HepG2 (cell line): ENCODE data around the gene ZNF444. TPM values are rescaled to one million over a fixed set of nuclear protein-coding genes. Genes with fewer than 3 reads are reported as not detected.
A peak's percentile ranks its signal among the peaks of the same experiment; 100 is the strongest.

Experiments
- CHCHD3 ChIP-seq: sonication (generic); formaldehyde crosslinking; IDR thresholded peaks from 2 replicates; pipeline ENCODE4 v1.8.0; 2022; ENCODE audit warnings: mild to moderate bottlenecking, missing genetic modification reagents, moderate library complexity
- EHMT2 ChIP-seq: fragments of 200-600 bp; sonication (generic); IDR thresholded peaks from 2 replicates; pipeline ENCODE4 v1.7.0; 2017; ENCODE audit warnings: antibody characterized with exemption, low read depth, low read length, borderline replicate concordance
- EP300 ChIP-seq, 3 experiments: sonication (generic) in 1 of 3; formaldehyde crosslinking in 1 of 3; IDR thresholded peaks; 2 replicates each; pipeline versions ENCODE4 v1.5.1 to v1.6.1; 2011 to 2020; ENCODE audit warnings: low read depth in 2 of 3, low read length in 2 of 3, borderline replicate concordance in 1 of 3, improper control_type of control experiment in 1 of 3, mild to moderate bottlenecking in 1 of 3, missing genetic modification reagents in 1 of 3, moderate library complexity in 1 of 3
- MED8 ChIP-seq: sonication (generic); formaldehyde crosslinking; IDR thresholded peaks from 2 replicates; pipeline ENCODE4 v1.8.1; 2023; ENCODE audit warnings: mild to moderate bottlenecking, missing genetic modification reagents; ENCODE audit not compliant: insufficient replicate concordance
- MIXL1 ChIP-seq: IDR thresholded peaks from 2 replicates; pipeline ENCODE4 v1.6.1; 2016
- NCOA2 ChIP-seq: sonication (generic); formaldehyde crosslinking; IDR thresholded peaks from 2 replicates; pipeline ENCODE4 v1.8.0; 2022; ENCODE audit warnings: inconsistent platforms
- PHF8 ChIP-seq: sonication (generic); formaldehyde crosslinking; IDR thresholded peaks from 2 replicates; pipeline ENCODE4 v1.5.0; 2020; ENCODE audit warnings: missing genetic modification reagents
- POLR2AphosphoS2 ChIP-seq: IDR thresholded peaks from 2 replicates; pipeline ENCODE4 v1.6.1; 2011; ENCODE audit warnings: low read depth, low read length, improper control_type of control experiment
- POLR2AphosphoS5 ChIP-seq: IDR thresholded peaks from 2 replicates; pipeline ENCODE4 v1.6.1; 2012; ENCODE audit warnings: low read depth, low read length
- RARA ChIP-seq: IDR thresholded peaks from 2 replicates; pipeline ENCODE4 v1.6.1; 2016; ENCODE audit warnings: missing genetic modification reagents, missing compliant biosample characterization
- RXRB ChIP-seq: IDR thresholded peaks from 2 replicates; pipeline ENCODE4 v1.6.1; 2016; ENCODE audit warnings: borderline replicate concordance, missing genetic modification reagents, missing compliant biosample characterization
- SP5 ChIP-seq: IDR thresholded peaks from 2 replicates; pipeline ENCODE4 v1.6.1; 2016; ENCODE audit warnings: low read depth, borderline replicate concordance
- SPEN ChIP-seq: sonication (generic); formaldehyde crosslinking; IDR thresholded peaks from 2 replicates; pipeline ENCODE4 v1.5.1; 2020; ENCODE audit warnings: low read depth, mild to moderate bottlenecking, missing genetic modification reagents
- TCF7 ChIP-seq: sonication (generic); IDR thresholded peaks from 2 replicates; pipeline ENCODE4 v1.6.1; 2016; ENCODE audit warnings: antibody characterized with exemption, low read depth
- ZFP41 ChIP-seq: sonication (generic); formaldehyde crosslinking; IDR thresholded peaks from 2 replicates; pipeline ENCODE4 v1.4.0; 2020; ENCODE audit warnings: mild to moderate bottlenecking, missing genetic modification reagents, borderline replicate concordance
- ZIK1 ChIP-seq: sonication (generic); formaldehyde crosslinking; IDR thresholded peaks from 2 replicates; pipeline ENCODE4 v1.5.0; 2020; ENCODE audit warnings: mild to moderate bottlenecking, low read depth, missing genetic modification reagents, borderline replicate concordance
- ZNF3 ChIP-seq: IDR thresholded peaks from 2 replicates; pipeline ENCODE4 v1.7.0; 2017; ENCODE audit warnings: inconsistent platforms
- ZNF552 ChIP-seq: sonication (generic); formaldehyde crosslinking; IDR thresholded peaks from 2 replicates; pipeline ENCODE4 v1.9.0; 2022; ENCODE audit warnings: missing genetic modification reagents, mild to moderate bottlenecking, borderline replicate concordance
- ZNF580 ChIP-seq: IDR thresholded peaks from 2 replicates; pipeline ENCODE4 v1.6.1; 2016; ENCODE audit warnings: low read depth, borderline replicate concordance
- ZNF703 ChIP-seq: sonication (generic); formaldehyde crosslinking; IDR thresholded peaks from 2 replicates; pipeline ENCODE4 v1.5.1; 2020; ENCODE audit warnings: missing genetic modification reagents, mild to moderate bottlenecking, moderate library complexity, borderline replicate concordance
- ZNF713 ChIP-seq: sonication (generic); formaldehyde crosslinking; IDR thresholded peaks from 2 replicates; pipeline ENCODE4 v1.4.0; 2020; ENCODE audit warnings: mild to moderate bottlenecking, missing genetic modification reagents
- ZNF841 ChIP-seq: sonication (generic); formaldehyde crosslinking; IDR thresholded peaks from 2 replicates; pipeline ENCODE4 v1.8.1; 2023; ENCODE audit warnings: missing genetic modification reagents, borderline replicate concordance
- polyA plus RNA-seq, 8 experiments: library from polyadenylated mRNA; depleted of rRNA in 3 of 8; stranded (reverse) in 7 of 8; unstranded in 1 of 8; fragments of >200 nt; fragmentation: Illumina TruSeq in 4 of 8; extraction: Trizol in 4 of 8; gene quantifications; 2 replicates each; pipeline versions ENCODE4 v1.2.1 to v1.2.3, GENCODE V29; 2011 to 2016; ENCODE audit warnings: low read depth in 4 of 8, missing spikeins in 1 of 8, mixed read lengths in 1 of 8; ENCODE audit not compliant: insufficient read depth in 1 of 8
- total RNA-seq, 5 experiments: library from RNA; depleted of rRNA; stranded (reverse); fragments of >200 nt; fragmentation: Illumina TruSeq; extraction: Trizol; gene quantifications; 2 replicates each; pipeline ENCODE4 v1.2.3, GENCODE V29; 2016; ENCODE audit warnings: low read depth in 1 of 5
- TF ChIP-seq, protein P1 (sequence below): sonication (generic); formaldehyde crosslinking; IDR thresholded peaks from 2 replicates; pipeline ENCODE4 v1.5.1; 2020; ENCODE audit warnings: mild to moderate bottlenecking, missing genetic modification reagents, moderate library complexity
- TF ChIP-seq, protein P2 (sequence below): sonication (generic); formaldehyde crosslinking; IDR thresholded peaks from 2 replicates; pipeline ENCODE4 v1.8.0; 2022; ENCODE audit warnings: missing genetic modification reagents, mild to moderate bottlenecking, moderate library complexity, borderline replicate concordance

The ZNF444 gene
- total and polyA plus RNA-seq, 2 of the 13 experiments (the other 11 are each of a cell fraction or from before 2014, with no cell fraction given) = 27.4 to 30.3 TPM

DNA sequence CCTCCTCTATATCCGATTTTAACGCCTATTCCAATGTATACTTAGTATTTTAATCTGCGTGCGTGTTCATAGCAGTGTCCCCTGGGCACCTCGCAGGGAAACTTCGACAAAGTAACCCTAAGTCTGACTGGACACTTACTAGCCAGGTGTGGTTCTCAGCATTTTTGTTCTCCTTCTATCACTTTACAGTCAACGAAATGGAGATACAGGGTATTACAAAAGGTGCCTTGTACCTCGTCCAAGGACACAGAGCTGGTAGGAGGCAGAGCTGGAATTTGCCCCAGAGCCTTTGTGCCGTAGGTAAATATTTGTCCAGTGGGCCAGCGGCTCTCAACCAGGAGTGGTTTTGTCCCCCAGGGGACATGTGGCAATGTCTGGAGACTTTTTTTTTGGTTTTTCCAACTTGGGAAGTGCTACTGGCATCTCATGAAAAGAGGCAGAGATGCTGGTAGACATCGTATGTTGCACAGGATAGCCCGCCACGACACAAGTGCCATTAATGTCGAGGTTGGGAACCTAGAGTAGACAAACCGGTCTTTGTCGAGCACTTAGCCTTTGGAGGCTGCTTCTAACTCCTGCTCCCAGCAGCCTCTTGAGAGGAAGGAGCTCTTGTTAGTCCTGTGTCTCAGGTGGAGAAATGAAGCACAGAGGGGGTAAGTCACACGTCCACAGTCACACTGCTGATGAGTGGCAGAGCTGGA, 1.1 kb downstream of the ZNF444 start (continued):
- TF ChIP-seq, protein P1, sequence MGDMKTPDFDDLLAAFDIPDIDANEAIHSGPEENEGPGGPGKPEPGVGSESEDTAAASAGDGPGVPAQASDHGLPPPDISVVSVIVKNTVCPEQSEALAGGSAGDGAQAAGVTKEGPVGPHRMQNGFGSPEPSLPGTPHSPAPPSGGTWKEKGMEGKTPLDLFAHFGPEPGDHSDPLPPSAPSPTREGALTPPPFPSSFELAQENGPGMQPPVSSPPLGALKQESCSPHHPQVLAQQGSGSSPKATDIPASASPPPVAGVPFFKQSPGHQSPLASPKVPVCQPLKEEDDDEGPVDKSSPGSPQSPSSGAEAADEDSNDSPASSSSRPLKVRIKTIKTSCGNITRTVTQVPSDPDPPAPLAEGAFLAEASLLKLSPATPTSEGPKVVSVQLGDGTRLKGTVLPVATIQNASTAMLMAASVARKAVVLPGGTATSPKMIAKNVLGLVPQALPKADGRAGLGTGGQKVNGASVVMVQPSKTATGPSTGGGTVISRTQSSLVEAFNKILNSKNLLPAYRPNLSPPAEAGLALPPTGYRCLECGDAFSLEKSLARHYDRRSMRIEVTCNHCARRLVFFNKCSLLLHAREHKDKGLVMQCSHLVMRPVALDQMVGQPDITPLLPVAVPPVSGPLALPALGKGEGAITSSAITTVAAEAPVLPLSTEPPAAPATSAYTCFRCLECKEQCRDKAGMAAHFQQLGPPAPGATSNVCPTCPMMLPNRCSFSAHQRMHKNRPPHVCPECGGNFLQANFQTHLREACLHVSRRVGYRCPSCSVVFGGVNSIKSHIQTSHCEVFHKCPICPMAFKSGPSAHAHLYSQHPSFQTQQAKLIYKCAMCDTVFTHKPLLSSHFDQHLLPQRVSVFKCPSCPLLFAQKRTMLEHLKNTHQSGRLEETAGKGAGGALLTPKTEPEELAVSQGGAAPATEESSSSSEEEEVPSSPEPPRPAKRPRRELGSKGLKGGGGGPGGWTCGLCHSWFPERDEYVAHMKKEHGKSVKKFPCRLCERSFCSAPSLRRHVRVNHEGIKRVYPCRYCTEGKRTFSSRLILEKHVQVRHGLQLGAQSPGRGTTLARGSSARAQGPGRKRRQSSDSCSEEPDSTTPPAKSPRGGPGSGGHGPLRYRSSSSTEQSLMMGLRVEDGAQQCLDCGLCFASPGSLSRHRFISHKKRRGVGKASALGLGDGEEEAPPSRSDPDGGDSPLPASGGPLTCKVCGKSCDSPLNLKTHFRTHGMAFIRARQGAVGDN = no peak
- TF ChIP-seq RARA (CRISPR knock-in tag) (peak; percentile 74), ZNF3 (CRISPR knock-in tag) (no peak), EHMT2 (no peak), MED8 (CRISPR knock-in tag) (peak; percentile 60), POLR2AphosphoS2 (0 out of 2 replicates have a peak, but pooled peaks have one; percentile 36), SP5 (peak; percentile 48), TCF7 (peak; percentile 25; the same call in 1 of the 2 replicates), ZNF713 (CRISPR knock-in tag) (0 out of 2 replicates have a peak, but pooled peaks have one; percentile 66), EP300 (IDR thresholded peaks at IDR 0.05; ENCODE audit: low read depth in 2 of 2, low read length in 2 of 2) (peak; percentile 79 to 93), EP300 (CRISPR knock-in tag; IDR thresholded peaks at IDR 0.05; ENCODE audit: borderline replicate concordance) (peak; percentile 86; the same call in 1 of the 2 replicates), POLR2AphosphoS5 (peak; percentile 92), ZIK1 (no peak), ZNF580 (CRISPR knock-in tag) (peak; percentile 65; the same call in 1 of the 2 replicates), NCOA2 (CRISPR knock-in tag) (peak; percentile 94), SPEN (no peak; the same call in 1 of the 2 replicates), PHF8 (0 out of 2 replicates have a peak, but pooled peaks have one; percentile 37), RXRB (CRISPR knock-in tag) (peak; percentile 87), ZNF841 (CRISPR knock-in tag) (peak; percentile 41; the same call in 1 of the 2 replicates), ZNF552 (CRISPR knock-in tag) (peak; percentile 69; the same call in 1 of the 2 replicates), MIXL1 (CRISPR knock-in tag) (peak; percentile 73), ZFP41 (CRISPR knock-in tag) (no peak), ZNF703 (CRISPR knock-in tag) (peak; percentile 38; the same call in 1 of the 2 replicates), CHCHD3 (CRISPR knock-in tag) (peak; percentile 45; the same call in 1 of the 2 replicates)
- TF ChIP-seq, protein P2, sequence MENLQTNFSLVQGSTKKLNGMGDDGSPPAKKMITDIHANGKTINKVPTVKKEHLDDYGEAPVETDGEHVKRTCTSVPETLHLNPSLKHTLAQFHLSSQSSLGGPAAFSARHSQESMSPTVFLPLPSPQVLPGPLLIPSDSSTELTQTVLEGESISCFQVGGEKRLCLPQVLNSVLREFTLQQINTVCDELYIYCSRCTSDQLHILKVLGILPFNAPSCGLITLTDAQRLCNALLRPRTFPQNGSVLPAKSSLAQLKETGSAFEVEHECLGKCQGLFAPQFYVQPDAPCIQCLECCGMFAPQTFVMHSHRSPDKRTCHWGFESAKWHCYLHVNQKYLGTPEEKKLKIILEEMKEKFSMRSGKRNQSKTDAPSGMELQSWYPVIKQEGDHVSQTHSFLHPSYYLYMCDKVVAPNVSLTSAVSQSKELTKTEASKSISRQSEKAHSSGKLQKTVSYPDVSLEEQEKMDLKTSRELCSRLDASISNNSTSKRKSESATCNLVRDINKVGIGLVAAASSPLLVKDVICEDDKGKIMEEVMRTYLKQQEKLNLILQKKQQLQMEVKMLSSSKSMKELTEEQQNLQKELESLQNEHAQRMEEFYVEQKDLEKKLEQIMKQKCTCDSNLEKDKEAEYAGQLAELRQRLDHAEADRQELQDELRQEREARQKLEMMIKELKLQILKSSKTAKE (CRISPR knock-in tag) = peak; percentile 77
